Caco-2 (cell line): ENCODE results near the gene HIPK2. TPM values are rescaled to one million over a fixed set of nuclear protein-coding genes. Genes with fewer than 3 reads are reported as not detected.

Experiments used
- BruUV-seq: library from RNA; stranded (reverse); fragments of 400-500 nt; replicated peaks from 2 replicates; lab custom pipeline; 2021; lab: Mats Ljungman, UMichigan
- CTCF ChIA-PET: fragments of 300-600 bp; sonication (Branson Sonifier 250); formaldehyde crosslinking; loops from one replicate; lab custom pipeline; 2022; ENCODE audit warnings: antibody characterized with exemption; lab: Charles Lee
- POLR2A ChIA-PET: fragments of 300-600 bp; sonication (Branson Sonifier 250); formaldehyde crosslinking; loops from one replicate; lab custom pipeline; 2022; ENCODE audit warnings: antibody characterized with exemption; lab: Charles Lee
- DNase-seq, 2 experiments: peaks; one replicate each; pipeline versions ENCODE4 v3.0.0 to v3.0.0-alpha.2; 2020 to 2022
- H3K27me3 ChIP-seq: replicated peaks from 2 replicates; pipeline ENCODE4 v1.6.0; 2011; ENCODE audit warnings: low read length; ENCODE audit not compliant: control insufficient read depth, insufficient read depth
- H3K36me3 ChIP-seq: 2 replicates; pipeline ENCODE4 v1.5.1; 2011; ENCODE audit warnings: low read length; ENCODE audit not compliant: control insufficient read depth, insufficient read depth
- H3K4me1 ChIP-seq: fragments of 250-450 bp; sonication (Bioruptor Pico); 2 replicates; pipeline ENCODE4 v1.5.1; 2020; ENCODE audit warnings: mild to moderate bottlenecking
- H3K4me3 ChIP-seq: 2 replicates; pipeline ENCODE4 v1.5.1; 2011; ENCODE audit warnings: low read depth, mild to moderate bottlenecking, control low read depth, low read length
- H3K9me3 ChIP-seq: fragments of 250-450 bp; sonication (Bioruptor Pico); 2 replicates; pipeline ENCODE4 v1.5.1; 2020; ENCODE audit warnings: mild to moderate bottlenecking, moderate library complexity
- H3K27ac Mint-ChIP-seq: one replicate; pipeline ENCODE4 v1.8.0; 2022; ENCODE audit warnings: mixed read lengths; ENCODE audit not compliant: unreplicated experiment
- H3K27me3 Mint-ChIP-seq: one replicate; pipeline ENCODE4 v1.8.0; 2022; ENCODE audit warnings: mixed read lengths; ENCODE audit not compliant: insufficient read depth, unreplicated experiment
- H3K36me3 Mint-ChIP-seq: one replicate; pipeline ENCODE4 v1.8.0; 2022; ENCODE audit warnings: mild to moderate bottlenecking, mixed read lengths; ENCODE audit not compliant: insufficient read depth, unreplicated experiment
- H3K4me1 Mint-ChIP-seq: one replicate; pipeline ENCODE4 v1.8.0; 2022; ENCODE audit warnings: low read depth, mixed read lengths; ENCODE audit not compliant: unreplicated experiment
- H3K4me3 Mint-ChIP-seq: one replicate; pipeline ENCODE4 v1.8.0; 2022; ENCODE audit warnings: mild to moderate bottlenecking, moderate library complexity, mixed read lengths; ENCODE audit not compliant: unreplicated experiment
- H3K9me3 Mint-ChIP-seq: one replicate; pipeline ENCODE4 v1.8.0; 2022; ENCODE audit warnings: mixed read lengths; ENCODE audit not compliant: unreplicated experiment
- CTCF ChIP-seq, 2 experiments: fragments of 200-600 bp in 1 of 2; IDR thresholded peaks; 1 replicate in 1 of 2; 2 replicates in 1 of 2; pipeline versions ENCODE4 v1.5.1 to v1.8.0; 2011 to 2022; ENCODE audit warnings: antibody characterized with exemption in 1 of 2, control low read depth in 1 of 2, inconsistent platforms in 1 of 2, low read depth in 1 of 2, low read length in 1 of 2, mild to moderate bottlenecking in 1 of 2, moderate library complexity in 1 of 2; ENCODE audit not compliant: insufficient read depth in 1 of 2, severe bottlenecking in 1 of 2, unreplicated experiment in 1 of 2
- intact Hi-C: fragments of 100-400 bp; cut with micrococcal nuclease; formaldehyde crosslinking; loops from one replicate; pipeline ENCODE4 v1.10.0; 2022; ENCODE audit not compliant: unreplicated experiment
- total RNA-seq: library from RNA; stranded (reverse); gene quantifications from 2 replicates; pipeline ENCODE4 v1.2.3, GENCODE V29; 2022

The HIPK2 gene
- total RNA-seq, 1 experiment from 2014 or later = 42.8 TPM

- Mint-ChIP-seq H3K4me3 (no peak overlapping the region), H3K27ac (no peak overlapping the region), H3K36me3 (peaks cover 5% of the 10 kb centered on the region), H3K27me3 (no peaks in the 10 kb centered on the region), H3K9me3 (no peaks in the 10 kb centered on the region), H3K4me1 (no peaks in the 10 kb centered on the region)
- H3K27me3 ChIP-seq = no peaks in the 10 kb centered on the region
- no peak for TF ChIP-seq CTCF (IDR thresholded peaks at IDR 0.05; ENCODE audit: insufficient read depth in 1 of 2, low read depth in 1 of 2, low read length in 1 of 2, severe bottlenecking in 1 of 2, unreplicated experiment in 1 of 2)
- no peaks in the 10 kb centered on the region for H3K9me3 ChIP-seq
- no peaks in the 10 kb centered on the region for H3K4me1 ChIP-seq
- DNase-seq = no peak
- no peak overlapping the region for H3K4me3 ChIP-seq
- CTCF ChIA-PET = interaction anchor here (0.6 kb wide), 1 partner anchor 194 kb away, joined by 3 read pairs; no protein-coding TSS in a partner anchor
- POLR2A ChIA-PET = no interaction called here
- peaks cover 3% of the 10 kb centered on the region; the same call in 1 of the 2 replicates for H3K36me3 ChIP-seq
- intact Hi-C loops = no loop called here
- no TSS peak for BruUV-seq
Measured at GRCh38 chr7:139715194-139715815, 62.5 kb downstream of the HIPK2 start.

GRCh38 chr7:139714163-139714901 is 63.5 kb downstream of the HIPK2 start:
- intact Hi-C loops = no loop called here
- Mint-ChIP-seq H3K4me1 (no peaks in the 10 kb centered on the region), H3K27me3 (no peaks in the 10 kb centered on the region), H3K4me3 (no peak overlapping the region), H3K36me3 (peaks cover 5% of the 10 kb centered on the region), H3K27ac (no peak overlapping the region), H3K9me3 (no peaks in the 10 kb centered on the region)
- Histone ChIP-seq H3K27me3 (no peaks in the 10 kb centered on the region), H3K36me3 (peaks cover 3% of the 10 kb centered on the region; the same call in 1 of the 2 replicates), H3K4me3 (no peak overlapping the region), H3K4me1 (no peaks in the 10 kb centered on the region), H3K9me3 (no peaks in the 10 kb centered on the region)
- BruUV-seq = no TSS peak
- no peak for TF ChIP-seq CTCF (IDR thresholded peaks at IDR 0.05; ENCODE audit: insufficient read depth in 1 of 2, low read depth in 1 of 2, low read length in 1 of 2, severe bottlenecking in 1 of 2, unreplicated experiment in 1 of 2)
- CTCF ChIA-PET = no interaction called here
- POLR2A ChIA-PET = no interaction called here
- no peak for DNase-seq

- no peak for DNase-seq
- no peaks in the 10 kb centered on the region for H3K4me1 Mint-ChIP-seq
- H3K36me3 ChIP-seq = peaks cover 3% of the 10 kb centered on the region; the same call in 1 of the 2 replicates
- intact Hi-C loops = no loop called here
- no peak overlapping the region for H3K4me3 ChIP-seq
- H3K4me1 ChIP-seq = no peaks in the 10 kb centered on the region
- ChIA-PET POLR2A (no interaction called here), CTCF (no interaction called here)
- H3K27ac Mint-ChIP-seq = no peak overlapping the region
- H3K4me3 Mint-ChIP-seq = no peak overlapping the region
- no peak for TF ChIP-seq CTCF (IDR thresholded peaks at IDR 0.05; ENCODE audit: insufficient read depth in 1 of 2, low read depth in 1 of 2, low read length in 1 of 2, severe bottlenecking in 1 of 2, unreplicated experiment in 1 of 2)
- BruUV-seq = no TSS peak
- H3K27me3 Mint-ChIP-seq = no peaks in the 10 kb centered on the region
- H3K9me3 ChIP-seq = no peaks in the 10 kb centered on the region
- no peaks in the 10 kb centered on the region for H3K9me3 Mint-ChIP-seq
- H3K27me3 ChIP-seq = no peaks in the 10 kb centered on the region
- peaks cover 5% of the 10 kb centered on the region for H3K36me3 Mint-ChIP-seq
Measured at GRCh38 chr7:139713526-139714162, 64.2 kb downstream of the HIPK2 start.
